ENCODE data around the gene PEAK3.

Gene PEAK3, protein sequence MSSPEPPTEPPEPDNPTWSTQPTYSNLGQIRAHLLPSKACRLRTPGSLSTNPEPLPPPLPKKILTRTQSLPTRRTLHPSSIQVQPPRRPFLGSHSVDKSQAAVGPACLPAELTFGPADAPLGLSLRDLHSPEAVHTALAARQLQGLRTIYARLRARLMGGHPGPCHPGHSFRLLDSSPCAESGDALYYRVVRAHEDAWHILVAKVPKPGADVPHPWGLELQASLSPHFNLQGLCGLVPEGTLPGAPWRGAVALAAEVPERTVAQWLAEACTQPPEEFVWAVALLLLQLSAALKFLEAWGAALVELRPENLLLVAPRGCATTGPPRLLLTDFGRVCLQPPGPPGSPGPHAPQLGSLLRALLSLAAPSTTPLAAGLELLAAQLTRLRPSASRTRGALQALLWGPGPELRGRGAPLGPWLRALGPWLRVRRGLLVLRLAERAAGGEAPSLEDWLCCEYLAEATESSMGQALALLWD

DNA sequence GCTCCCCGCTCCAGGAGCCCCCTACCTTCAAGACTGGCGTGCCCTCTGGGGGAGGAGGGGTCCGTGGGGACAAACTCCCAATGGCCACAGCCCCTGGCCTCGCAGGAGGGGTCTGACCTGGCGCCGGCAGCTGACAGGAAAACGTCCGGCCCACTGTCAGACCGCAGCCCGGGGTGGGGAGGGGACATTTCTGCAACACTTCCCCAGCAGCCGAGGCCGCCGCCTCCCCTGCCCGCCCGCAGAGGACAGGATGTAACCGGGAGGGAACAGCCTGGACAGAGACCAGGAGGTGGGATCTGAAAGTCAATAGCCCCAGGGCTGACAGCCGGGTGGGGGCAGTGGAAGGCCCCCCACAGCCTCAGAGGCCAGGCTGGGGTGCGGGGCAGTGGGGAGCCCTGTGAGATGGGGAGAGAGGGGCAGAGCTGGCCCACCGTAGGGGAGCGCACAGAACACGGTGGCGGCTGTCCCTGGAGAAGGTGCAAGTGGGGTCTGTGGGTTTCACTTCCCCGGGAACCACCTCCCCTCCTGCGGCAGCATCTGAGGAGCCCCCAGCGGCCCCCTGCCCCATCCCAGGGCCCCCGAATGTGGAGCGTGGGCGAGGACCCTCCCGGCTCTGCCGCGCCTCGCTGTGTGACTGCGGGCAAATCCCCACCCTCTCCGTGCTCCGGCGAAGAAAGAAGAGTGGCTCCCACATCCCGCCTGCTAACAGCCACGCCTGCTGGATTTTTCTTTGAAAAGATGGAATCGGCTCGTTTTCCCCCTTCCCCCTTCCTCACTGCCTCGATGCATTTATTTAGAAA, at the start of gene PEAK3:
TSS of gene PEAK3 (minus strand) at position 114 of the 800 bp plus-strand sequence. CDS start 1,244 bp downstream, outside the sequence.
- H3K4me1 Mint-ChIP-seq, result peaks cover 22% of the 10 kb centered on the region
- peaks cover 14% of the 10 kb centered on the region for H3K27me3 Mint-ChIP-seq
- no peaks in the 10 kb centered on the region for H3K9me3 Mint-ChIP-seq
- H3K27ac Mint-ChIP-seq, result peak within 1 kb of the TSS in 1 of 2 donors; percentile 86
- ATAC-seq, result peak; percentile 65
- peak in 1 of 2 donors; percentile 42 for DNase-seq
- peak within 1 kb of the TSS; percentile 68 to 85 for H3K4me3 Mint-ChIP-seq

DNA sequence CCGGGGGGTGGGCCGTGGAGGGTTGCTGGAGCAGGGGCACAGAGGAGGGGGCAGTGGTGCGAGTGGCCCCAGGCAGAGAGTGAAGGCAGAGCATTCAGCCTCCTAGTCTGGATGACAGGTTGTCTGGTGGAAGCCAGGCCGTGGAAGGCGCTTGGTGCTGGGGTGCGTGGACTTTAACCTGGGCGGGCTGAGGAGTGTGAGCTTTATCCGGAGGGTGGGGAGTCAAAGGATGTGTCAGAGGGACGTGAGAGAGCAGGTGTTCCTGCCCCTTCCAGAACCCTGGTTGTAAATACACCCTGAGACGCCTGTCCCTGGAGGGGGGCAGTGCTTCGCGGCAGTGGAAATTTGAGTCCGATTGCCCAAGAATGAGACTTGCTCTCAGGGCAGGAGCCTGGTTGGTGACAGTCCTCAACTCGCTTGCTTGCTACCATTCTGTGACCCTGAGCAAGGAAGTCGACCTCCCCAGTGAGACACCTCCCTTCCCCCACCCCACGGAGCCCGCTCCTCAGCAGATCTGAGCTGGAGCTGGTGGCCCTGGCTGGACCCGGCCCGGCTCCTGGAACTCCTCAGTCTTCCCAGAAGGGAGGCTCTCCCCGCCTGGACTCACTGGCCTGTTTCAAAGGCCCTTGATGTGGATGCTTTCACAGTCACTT, 48.8 kb upstream of the PEAK3 start:
- Mint-ChIP-seq H3K4me1 (peaks cover 80% of the 10 kb centered on the region), H3K9me3 (peaks cover 5 to 9% of the 10 kb centered on the region in 2 donors), H3K27ac (peak overlapping the region in 1 of 2 donors; percentile 72), H3K27me3 (no peaks in the 10 kb centered on the region), H3K4me3 (peak overlapping the region; percentile 59 to 71)
- DNase-seq (no peak), ATAC-seq (no peak)

DNA sequence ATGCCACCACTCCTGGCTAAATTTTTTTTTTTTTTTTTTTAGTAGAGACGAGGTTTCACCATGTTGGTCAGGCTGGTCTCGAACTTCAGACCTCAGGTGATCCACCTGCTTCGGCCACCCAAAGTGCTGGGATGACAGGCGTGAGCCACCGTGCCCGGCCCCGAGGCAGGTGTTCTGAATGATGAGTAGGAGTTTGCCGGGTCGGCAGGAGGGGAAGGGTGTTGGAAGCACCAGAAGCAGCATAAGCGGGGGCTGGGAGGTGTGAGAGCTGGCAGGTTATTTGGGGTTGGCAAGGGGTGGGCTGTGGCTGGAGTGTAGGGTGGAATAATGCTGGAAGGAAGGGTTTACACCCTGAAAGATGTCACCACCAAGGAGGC, 48.3 kb upstream of the PEAK3 start:
- H3K4me1 Mint-ChIP-seq, result peaks cover 85% of the 10 kb centered on the region
- ATAC-seq (no peak), DNase-seq (no peak)
- peaks cover 0 to 4% of the 10 kb centered on the region in 2 donors for H3K9me3 Mint-ChIP-seq
- peak overlapping the region; percentile 5 to 72 for H3K27ac Mint-ChIP-seq
- peak overlapping the region; percentile 28 to 54 for H3K4me3 Mint-ChIP-seq
- no peaks in the 10 kb centered on the region for H3K27me3 Mint-ChIP-seq

DNA sequence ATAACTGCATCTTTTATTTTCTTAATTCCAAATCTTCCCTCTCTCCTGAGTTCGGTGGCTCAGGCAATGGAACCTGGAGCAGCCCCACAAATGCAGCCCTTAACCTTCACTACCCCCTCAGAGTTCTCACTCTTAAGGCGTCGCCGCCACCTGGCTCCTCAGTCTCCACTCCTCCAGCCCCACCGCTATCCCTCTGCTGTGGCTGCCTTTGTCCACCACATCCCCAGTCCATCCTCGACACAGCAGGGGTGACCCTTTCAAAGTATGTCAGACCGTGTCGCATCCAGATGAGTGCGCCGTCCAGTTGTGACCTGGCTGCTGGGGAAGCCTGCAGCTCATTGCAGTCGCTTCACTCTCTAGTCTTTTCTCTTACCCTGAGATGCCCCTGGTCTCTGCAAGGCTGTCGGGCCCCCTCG, 47.5 kb upstream of the PEAK3 start:
- peaks cover 87% of the 10 kb centered on the region for H3K4me1 Mint-ChIP-seq
- H3K27me3 Mint-ChIP-seq, result no peaks in the 10 kb centered on the region
- peak overlapping the region; percentile 81 to 98 for H3K4me3 Mint-ChIP-seq
- H3K27ac Mint-ChIP-seq, result peak overlapping the region; percentile 59 to 96
- H3K9me3 Mint-ChIP-seq, result no peaks in the 10 kb centered on the region
- DNase-seq (no peak), ATAC-seq (no peak)

DNA sequence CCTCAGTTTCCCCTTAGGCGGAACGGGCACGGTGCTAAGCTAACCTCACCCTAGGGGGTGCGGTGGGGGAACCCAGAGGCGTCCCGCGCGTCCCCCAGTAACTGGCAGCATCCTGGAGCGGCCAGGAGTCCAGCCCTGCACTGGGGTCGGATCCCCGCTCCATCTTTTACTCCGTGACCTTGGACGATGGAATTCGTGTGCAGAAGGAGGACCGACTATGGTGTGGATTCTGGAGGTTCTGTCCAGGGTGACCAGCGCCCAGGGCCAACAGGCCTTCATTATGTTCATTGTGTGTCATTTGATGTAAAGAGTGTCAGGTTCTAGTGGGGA, 47.1 kb upstream of the PEAK3 start:
- Mint-ChIP-seq H3K4me1 (peaks cover 87% of the 10 kb centered on the region), H3K9me3 (no peaks in the 10 kb centered on the region), H3K27ac (peak overlapping the region; percentile 59 to 96), H3K4me3 (peak overlapping the region; percentile 81 to 98), H3K27me3 (no peaks in the 10 kb centered on the region)
- DNase-seq, result no peak
- no peak for ATAC-seq

DNA sequence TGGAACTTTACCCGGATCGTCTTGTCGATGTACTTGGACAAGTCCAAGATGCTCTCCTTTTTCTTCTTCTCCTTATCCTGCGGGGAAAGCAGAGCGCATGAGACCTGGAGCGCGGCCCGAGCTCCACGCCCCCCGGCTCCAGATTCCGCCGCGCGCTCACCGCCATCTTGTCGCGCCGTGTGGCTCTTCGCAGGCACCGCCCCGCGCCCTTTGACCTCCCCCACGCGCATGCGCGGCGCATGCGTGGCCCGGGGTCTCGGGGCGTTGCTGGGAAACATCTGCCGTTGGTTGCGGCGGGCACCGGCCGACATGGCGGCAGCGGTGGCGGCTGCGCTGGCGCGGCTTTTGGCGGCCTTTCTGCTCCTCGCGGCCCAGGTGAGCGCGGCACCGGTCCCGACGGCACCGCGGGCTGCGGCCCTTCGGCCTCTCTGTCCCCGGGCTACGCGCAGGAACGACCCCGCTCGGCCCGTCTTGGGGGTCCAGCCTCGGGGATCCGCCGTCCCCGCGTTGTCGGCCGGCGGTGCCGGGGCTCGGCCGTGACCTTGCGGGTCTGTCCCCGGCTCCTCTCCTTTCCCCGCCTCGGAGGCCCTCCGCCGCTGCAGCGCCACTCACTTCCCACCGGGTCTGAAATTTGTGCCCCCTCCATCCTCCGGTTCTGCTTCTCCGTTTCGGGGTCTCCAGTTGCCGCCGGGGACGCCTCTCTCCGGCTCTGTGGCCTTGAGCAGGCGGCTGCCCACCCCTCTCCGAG, 46.6 kb upstream of the PEAK3 start, which contains the start of the genes LSM7 and SPPL2B:
TSS of gene LSM7 (minus strand) at position 186 of the 748 bp plus-strand sequence. CDS start at position 166, 20 bp downstream.
TSS of gene SPPL2B (plus strand) at position 284 of the 748 bp plus-strand sequence. CDS start at position 310, 26 bp downstream.
- peak; percentile 91 to 92 for DNase-seq
- no peaks in the 10 kb centered on the region for H3K27me3 Mint-ChIP-seq
- peak; percentile 76 for ATAC-seq
- H3K4me3 Mint-ChIP-seq, result peak within 1 kb of the TSS; percentile 89 to 98
- H3K27ac Mint-ChIP-seq, result peak within 1 kb of the TSS; percentile 97 to 98
- peaks cover 83% of the 10 kb centered on the region for H3K4me1 Mint-ChIP-seq
- H3K9me3 Mint-ChIP-seq, result no peaks in the 10 kb centered on the region

DNA sequence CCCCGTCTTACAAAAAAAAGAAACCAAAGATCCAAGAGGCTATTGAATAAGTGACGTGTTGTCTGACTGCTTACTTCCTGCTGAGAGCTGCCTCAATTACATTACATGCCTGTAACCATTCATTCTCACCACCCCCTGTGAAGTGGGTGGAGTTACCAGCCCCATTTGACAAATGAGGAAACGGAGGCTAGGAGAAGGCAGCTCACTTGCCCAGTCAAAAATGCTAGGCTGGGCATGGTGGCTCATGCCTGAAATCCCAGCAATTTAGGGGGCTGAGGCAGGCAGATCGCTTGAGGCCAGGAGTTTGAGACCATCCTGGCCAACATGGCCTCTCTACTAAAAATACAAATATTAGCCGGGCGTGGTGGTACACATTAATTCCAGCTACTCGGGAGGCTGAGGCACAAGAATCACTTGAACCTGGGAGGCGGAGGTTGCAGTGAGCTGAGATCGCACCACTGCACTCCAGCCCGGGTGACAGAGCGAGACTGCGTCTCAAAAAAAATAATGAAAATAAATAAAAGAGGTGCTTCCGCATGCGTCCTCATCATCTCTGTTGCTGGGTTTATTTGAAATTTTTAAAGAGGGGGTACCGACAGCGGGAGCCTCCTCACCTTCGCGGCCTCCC, 45.9 kb upstream of the PEAK3 start:
- DNase-seq, result peak; percentile 30 to 73
- H3K9me3 Mint-ChIP-seq, result no peaks in the 10 kb centered on the region
- peak overlapping the region; percentile 97 to 98 for H3K27ac Mint-ChIP-seq
- no peaks in the 10 kb centered on the region for H3K27me3 Mint-ChIP-seq
- peaks cover 77% of the 10 kb centered on the region for H3K4me1 Mint-ChIP-seq
- H3K4me3 Mint-ChIP-seq, result peak overlapping the region; percentile 89 to 98
- ATAC-seq, result peak; percentile 75

DNA sequence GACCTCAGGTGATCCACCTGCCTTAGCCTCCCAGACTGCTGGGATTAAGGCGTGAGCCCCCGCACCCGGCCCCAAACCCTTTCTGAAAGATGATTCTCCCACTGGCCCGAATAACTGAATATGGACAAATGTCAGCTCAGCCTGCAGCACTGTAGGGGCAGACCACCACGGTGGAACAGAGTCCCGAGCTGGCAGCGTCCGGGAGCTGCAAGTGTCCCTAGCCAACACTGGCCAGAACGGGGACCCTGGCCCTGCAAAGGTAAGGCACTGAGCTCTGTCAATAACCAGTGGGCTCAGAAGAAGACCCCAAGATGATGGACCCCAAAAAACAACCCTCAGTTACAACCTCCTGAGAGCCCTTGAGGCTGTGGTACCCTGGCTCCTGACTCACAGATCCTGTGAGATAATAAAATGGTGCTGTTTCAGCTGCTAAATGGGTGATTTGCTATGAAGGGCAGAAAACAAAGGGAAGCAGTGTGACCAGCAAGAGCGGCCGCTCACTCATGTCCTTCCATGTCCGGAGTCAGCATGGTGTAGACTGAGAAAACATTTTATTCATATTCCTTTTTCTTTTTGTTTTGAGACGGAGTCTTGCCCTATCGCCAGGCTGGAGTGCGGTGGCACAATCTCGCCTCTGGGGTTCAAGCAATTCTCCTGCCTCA, 44.9 kb upstream of the PEAK3 start:
- H3K4me1 Mint-ChIP-seq, result peaks cover 67% of the 10 kb centered on the region

DNA sequence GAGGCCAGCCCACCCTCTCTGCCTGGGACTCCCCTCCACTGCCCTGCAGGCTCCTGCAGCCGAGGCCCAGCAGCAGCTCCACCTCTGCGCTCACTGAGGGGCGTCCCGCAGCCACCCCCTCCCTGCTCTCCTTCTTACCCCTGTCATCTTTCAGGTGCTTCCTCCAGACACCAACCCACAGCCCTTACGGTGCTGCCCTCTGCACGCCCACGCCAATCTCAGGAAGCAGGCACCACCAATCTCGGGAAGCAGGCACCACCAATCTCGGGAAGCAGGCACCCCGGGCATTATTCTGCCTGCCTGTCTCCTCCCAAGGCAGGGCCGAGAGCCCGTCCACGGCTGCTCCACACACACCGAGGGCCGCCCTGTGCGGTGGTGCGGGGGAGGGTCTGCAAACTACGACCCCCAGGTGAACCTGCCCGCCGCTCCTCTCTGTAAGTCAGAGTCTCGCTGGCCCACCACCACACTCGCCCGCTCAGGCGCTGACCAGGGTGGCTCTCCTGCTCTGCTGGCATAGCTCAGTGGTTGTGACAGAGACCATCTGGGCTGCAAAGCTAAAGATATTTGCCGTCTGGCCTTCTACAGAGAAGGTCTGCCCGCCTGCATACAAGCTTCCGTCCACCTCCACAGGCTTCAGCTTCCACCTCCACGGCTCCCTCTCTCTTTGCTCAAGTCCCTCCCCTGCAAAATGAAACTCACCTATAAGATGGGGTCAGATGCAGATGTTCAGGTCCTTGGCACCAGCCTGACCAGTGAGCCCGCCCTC, 43.5 kb upstream of the PEAK3 start:
- no peak for ATAC-seq
- Mint-ChIP-seq H3K9me3 (no peaks in the 10 kb centered on the region), H3K27me3 (no peaks in the 10 kb centered on the region), H3K27ac (peak overlapping the region; percentile 12 to 48), H3K4me3 (peak overlapping the region; percentile 47 to 72), H3K4me1 (peaks cover 53% of the 10 kb centered on the region)
- DNase-seq, result no peak

More for the DNA sequence above, 44.9 kb upstream of the PEAK3 start:
- no peaks in the 10 kb centered on the region for H3K9me3 Mint-ChIP-seq
- H3K4me3 Mint-ChIP-seq, result peak overlapping the region; percentile 89 to 98
- H3K27ac Mint-ChIP-seq, result no peak overlapping the region
- H3K27me3 Mint-ChIP-seq, result no peaks in the 10 kb centered on the region
- ATAC-seq, result no peak
- no peak for DNase-seq

DNA sequence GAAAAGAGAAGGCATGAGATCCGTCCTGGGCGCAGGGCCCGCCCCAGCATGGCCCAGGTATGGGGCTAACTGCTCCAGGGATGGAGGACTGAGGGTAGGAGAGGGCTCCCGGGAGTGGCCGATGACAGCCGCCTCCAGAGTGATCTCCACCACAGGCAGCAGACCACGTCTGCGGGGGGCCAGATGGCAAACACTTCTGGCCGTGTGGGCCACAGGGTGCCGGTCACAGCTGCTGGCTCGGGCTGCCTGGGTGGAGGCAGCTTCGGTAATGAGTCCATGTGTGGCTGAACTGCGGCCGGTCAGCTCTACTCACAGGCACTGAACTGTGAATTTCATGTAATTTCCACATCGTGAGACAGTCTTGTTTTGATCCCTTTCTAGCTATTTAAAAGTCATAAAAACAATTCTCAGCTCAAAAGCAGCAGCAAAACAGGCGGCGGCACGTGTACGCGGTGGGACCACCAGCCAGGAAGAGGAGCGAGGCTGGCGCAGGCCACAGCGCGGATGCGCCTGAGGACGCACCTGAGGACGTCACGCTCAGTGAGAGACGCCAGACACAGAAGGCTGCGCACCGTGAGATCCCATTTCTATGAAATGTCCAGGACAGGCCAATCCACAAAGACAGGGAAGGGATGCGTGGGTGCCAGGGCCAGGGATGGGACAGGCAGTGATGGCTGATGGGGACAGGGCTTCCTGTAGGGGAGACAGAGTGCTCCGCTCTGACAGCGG, 42.4 kb upstream of the PEAK3 start:
- H3K27me3 Mint-ChIP-seq, result no peaks in the 10 kb centered on the region
- H3K4me1 Mint-ChIP-seq, result peaks cover 42% of the 10 kb centered on the region
- peak overlapping the region in 1 of 2 donors; percentile 45 for H3K4me3 Mint-ChIP-seq
- ATAC-seq, result no peak
- no peaks in the 10 kb centered on the region for H3K9me3 Mint-ChIP-seq
- peak overlapping the region; percentile 71 to 73 for H3K27ac Mint-ChIP-seq
- DNase-seq, result no peak

DNA sequence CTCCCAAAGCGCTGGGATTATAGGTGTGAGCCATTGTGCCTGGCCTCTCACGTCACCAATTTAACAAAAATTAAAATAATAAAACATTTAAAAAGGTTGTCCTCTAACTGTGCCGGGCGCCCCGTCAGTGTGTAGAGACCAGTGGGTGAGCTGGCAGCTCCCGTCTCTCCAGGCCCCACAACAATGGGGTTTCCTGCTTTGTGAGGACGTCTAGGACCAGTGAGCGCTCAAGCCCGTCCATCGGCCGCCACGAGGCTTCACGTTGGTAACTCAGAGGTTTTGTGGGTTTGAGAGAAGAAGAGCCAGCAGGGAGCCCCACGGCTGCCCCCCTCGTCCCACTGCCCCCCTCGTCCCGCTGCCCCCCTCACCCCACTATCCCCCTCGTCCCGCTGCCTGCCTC, 41.7 kb upstream of the PEAK3 start:
- DNase-seq (no peak), ATAC-seq (no peak)
- Mint-ChIP-seq H3K9me3 (no peaks in the 10 kb centered on the region), H3K27me3 (no peaks in the 10 kb centered on the region), H3K27ac (peak overlapping the region in 1 of 2 donors; percentile 74), H3K4me1 (peaks cover 39% of the 10 kb centered on the region), H3K4me3 (no peak overlapping the region)

DNA sequence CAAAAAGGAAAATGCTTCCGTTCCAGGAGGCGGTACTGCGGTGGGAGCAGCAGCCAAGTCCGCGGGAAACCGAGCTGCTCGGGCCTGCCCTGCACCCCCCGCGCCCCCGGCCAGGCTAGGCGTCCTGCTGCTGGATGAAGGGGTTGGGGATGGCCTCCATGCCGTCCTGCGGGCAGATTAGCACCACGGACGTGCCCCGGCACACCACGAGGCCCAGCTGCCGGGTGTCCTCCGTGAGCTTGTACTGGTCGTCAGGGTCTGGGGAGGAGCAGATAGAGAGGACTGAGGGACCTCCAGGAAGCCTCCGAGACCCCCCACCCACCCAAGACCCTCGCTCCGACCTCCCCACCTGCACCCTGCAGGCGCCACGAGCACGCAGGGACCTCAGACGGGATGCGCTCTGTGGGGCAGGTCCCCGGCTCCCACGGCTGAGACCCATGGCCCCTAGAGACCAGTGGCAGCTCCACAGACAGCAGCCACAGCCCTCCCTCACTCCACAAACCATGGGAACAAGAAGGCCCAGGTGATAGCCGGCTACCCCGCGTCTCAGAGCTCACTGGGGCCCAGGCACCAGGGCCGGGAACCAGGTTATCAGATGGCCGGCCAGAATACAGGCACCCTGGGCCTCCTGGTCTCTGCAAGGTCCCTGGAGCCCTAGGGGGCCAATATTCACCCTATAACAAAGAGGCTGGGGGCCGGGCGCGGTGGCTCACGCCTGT, 39.7 kb upstream of the PEAK3 start:
- no peak for DNase-seq
- H3K9me3 Mint-ChIP-seq, result no peaks in the 10 kb centered on the region
- H3K4me3 Mint-ChIP-seq, result no peak overlapping the region
- no peaks in the 10 kb centered on the region for H3K27me3 Mint-ChIP-seq
- peaks cover 28% of the 10 kb centered on the region for H3K4me1 Mint-ChIP-seq
- ATAC-seq, result no peak
- no peak overlapping the region for H3K27ac Mint-ChIP-seq
